ENCODE results near the gene GFI1.

- no peak for TF ChIP-seq CTCF (conservative IDR thresholded peaks at IDR 0.05; ENCODE audit: low read depth, low read length)
- TF ChIP-seq EZH2phosphoT487 (IDR thresholded peaks at IDR 0.05; ENCODE audit: borderline replicate concordance, low read length), result no peak
Observed at GRCh38 chr1:92473781-92474495, 12.8 kb downstream of the GFI1 start.
